GM21737 (cell line): ENCODE measurements around the gene LILRB4.
"Not testable (repeated sequence)": the region's sequence is repeated elsewhere in the genome, so short reads cannot be mapped to it uniquely, and the experiment has no call there.

Source experiments
- ATAC-seq: cut with Tn5 transposase; IDR thresholded peaks from one replicate; pipeline ENCODE4 v1.9.1; 2021; ENCODE audit warnings: mild to moderate bottlenecking, moderate library complexity; ENCODE audit not compliant: unreplicated experiment

The LILRB4 gene

DNA sequence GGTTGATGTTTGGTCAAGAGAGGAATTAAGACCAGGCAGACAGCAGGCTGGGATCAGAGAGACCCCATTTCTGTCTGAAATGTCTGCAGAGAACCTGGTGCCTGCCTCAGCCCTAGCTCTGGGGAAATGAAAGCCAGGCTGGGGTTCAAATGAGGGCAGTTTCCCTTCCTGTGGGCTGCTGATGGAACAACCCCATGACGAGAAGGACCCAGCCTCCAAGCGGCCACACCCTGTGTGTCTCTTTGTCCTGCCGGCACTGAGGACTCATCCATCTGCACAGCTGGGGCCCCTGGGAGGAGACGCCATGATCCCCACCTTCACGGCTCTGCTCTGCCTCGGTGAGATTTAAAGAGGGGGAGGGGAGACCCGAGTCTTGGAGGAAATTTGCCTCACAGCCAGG is at the start of gene LILRB4:
LILRB4 (plus strand) TSS at position 256 of the 400 bp plus-strand sequence; CDS start at position 305, 49 bp downstream.
- ATAC-seq, result no peak

DNA sequence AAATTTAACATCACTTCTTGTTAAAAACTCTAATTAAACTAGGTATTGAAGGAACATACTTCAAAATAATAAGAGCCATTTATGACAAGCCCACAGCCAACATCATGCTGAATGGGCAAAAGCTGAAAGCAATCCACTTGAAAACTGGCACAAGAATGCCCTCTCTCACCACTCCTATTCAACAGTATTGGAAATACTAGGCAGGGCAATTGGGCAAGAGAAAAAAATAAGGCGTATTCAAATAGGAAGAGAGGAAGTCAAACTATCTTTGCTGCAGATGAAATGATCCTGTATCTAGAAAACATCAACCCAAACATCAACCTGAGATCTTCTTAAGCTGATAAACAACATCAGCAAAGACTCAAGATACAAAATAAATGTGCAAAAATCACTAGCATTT is 48.1 kb upstream of the LILRB4 start:
- no peak for ATAC-seq

DNA sequence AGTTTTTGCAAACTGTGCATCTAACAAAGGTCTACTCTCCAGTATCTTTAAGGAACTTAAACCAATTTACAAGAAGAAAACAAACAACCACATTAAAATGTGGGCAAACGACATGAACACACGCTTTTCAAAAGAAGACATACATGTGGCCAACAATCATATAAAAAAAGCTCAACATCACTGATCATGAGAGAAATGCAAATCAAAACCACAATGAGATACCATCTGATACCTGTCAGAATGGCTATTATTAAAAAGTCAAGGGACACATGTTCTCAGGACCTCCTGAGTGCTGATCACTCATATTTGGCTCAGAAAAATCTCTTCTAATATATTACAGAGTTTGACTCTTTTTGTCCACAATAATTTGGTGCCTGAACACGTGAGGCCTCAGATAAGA is 46.7 kb upstream of the LILRB4 start:
- peak; percentile 29 for ATAC-seq

DNA sequence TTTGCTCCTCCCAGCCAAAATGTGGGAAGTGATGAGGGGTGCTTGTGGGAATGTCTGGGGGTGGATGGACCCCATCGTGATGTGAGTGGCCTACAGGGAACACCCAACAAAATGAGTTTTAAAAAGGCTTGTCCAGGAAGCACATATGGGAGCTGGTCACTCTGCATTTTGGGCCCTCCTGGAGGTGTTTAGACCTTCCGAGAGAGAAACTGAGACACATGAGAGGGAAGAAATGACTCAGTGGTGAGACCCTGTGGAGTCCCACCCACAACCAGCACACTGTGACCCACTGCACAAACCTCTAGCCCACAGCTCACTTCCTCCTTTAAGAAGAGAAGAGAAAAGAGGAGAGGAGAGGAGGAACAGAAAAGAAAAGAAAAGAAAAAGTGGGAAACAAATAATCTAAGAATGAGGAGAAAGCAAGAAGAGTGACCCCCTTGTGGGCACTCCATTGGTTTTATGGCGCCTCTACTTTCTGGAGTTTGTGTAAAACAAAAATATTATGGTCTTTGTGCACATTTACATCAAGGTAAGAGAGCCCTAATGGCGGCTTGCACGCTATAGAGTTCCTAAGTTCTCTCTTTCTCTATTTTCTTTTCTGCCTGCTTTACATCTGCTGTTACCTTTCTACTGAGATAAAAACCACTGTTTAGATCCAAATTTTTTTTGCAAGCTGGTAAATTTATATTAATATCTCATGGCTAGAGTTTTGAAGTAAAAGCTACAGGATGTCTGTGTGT is 45.8 kb upstream of the LILRB4 start:
- peak; percentile 71 for ATAC-seq

DNA sequence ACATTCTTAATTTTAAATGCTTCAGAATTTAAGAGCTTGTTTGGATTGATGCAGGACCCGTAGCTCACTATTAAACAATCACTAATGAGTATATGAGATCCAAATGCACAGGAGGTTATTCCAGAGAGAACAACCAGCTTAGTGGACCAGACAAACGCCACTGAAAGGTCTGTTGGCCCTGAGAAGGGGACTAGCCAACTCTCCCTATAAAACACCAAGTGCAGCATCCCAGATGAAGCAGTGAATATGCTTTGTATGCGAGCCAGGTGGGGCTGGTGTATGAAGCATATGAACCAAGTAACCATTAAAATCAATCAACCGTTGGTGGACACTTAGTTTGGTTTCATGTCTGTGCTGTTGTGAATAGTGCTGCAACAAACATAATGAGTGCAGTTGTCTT is 42.3 kb upstream of the LILRB4 start:
- no peak for ATAC-seq

DNA sequence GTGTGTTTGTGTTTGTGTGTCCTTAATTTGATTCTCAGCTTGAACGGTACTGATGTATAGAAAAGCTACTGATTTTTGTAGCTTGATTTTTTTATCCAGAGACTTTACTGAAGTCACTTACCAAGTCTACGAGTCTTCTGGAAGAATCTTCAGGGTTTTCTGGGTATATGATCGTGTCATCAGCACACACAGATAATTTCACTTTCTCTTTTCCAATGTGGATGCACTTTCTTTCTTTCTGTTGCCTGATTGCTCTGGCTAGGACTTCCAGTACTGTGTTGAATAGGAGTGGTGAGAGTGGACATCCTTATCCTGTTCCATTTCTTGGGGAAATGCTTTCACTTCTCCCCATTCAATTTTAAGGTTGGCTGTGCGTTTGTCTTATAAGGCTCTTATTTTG is 40.4 kb upstream of the LILRB4 start:
- ATAC-seq, result no peak

DNA sequence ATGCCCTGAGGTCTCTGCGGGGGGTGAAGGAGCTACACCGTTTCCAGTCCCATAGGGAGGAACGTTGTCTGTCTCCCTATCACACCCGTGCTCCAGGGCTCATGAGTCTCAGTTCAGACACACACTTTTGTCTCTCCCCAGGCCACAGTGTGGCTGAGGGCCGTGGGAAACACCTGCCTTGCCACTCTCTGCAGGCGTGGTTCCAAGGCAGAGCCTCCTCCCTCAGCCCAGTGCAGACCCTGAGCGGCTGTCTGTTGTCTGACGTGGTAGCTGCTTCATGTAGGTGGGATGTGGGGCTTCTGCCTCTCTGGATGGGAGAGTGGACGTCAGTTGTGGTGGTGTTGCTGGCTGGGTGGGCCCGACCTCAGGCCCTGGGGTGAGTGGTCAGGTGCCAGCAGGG is 38.6 kb upstream of the LILRB4 start:
- ATAC-seq, result not testable (repeated sequence)

DNA sequence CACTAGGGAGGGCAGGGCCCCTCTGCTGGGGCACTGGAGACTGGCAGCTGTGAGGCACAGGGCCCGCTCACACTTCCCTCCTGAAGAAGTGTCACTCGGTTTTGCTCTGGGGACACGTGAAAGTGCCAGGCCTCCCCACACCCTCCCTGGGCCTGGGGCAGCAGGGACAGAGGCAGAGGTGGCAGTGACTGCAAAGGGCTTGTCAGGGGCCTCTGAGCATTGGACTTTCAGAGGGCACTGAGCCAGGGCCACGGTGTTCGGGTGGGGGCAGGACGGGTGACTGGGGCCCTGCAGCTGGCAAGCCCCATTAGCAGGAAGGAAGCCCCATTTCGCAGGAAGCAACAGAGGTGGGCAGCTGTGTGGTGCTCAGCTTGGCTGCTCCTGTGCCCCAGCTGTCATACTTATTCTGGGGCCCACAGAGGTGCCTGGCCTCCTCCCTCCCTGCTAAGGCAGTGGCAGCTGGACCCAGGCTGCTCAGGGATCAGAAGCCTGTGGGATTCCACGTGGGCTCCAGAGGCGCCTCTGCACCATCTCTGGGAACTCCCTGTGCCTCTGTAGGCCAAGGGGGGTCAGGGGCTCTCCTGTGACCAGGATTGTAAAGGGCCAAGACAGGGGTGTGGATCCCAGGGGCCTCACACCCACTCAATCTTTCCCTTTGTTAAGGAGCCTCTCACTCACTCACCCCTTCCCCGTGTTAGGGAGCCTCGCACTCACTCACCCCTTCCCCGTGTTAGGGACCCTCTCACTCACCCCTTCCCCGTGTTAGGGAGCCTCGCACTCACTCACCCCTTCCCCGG is 37.7 kb upstream of the LILRB4 start:
- ATAC-seq, result not testable (repeated sequence)

DNA sequence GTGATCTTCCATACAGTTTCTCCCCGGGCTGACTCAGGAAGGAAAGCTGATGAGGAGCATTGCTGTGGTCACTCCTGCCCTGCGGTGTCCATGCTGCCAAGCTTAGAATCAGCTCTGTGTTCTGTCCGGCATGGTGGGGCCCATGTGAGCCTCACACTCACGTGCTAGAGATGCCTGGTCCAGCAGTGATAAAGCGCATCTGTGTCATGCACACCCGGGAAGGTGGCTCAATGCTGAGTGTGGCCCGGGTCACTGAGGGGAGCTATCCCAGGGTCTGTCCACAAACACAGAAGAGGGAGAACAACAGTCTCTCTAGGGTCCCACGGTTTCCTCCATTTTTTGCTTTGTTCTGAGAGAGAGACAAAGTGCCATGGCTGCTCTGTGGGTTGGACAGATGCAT is 36.0 kb upstream of the LILRB4 start:
- ATAC-seq, result no peak

DNA sequence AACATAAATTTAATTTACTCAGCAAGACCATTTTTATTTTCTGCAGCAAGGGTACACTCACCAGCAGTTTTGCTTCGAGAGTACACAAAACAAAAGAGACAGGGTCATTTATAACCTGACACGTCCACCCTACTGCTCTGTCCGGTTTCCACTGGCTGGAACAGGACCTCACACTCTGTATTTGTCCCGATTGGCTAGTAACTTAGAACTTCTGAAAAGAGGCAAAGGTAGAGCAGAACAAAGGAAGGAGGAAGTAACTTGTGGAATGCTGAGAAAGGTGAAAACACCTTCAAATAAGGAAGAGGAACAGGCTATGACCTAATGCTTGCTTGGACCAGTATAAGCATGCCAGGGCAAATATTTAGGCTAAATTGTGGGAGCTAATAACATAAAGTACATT is 34.9 kb upstream of the LILRB4 start:
- ATAC-seq, result not testable (repeated sequence)

DNA sequence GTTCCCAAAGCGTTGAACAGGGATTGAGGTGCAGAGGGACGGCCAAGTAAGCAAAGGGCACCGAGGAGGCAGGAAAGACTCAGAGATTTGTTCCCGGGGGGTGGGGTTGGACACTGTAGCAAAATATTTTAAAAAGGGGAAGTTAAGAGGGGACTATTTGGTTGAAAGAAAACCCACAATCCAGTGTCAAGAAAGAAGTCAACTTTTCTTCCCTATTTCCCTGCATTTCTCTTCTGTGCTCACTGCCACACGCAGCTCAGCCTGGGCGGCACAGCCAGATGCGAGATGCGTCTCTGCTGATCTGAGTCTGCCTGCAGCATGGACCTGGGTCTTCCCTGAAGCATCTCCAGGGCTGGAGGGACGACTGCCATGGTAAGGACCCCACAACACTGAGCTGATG is 32.5 kb upstream of the LILRB4 start, which contains the start of gene LILRB1:
LILRB1 (plus strand) TSS at position 223 of the 400 bp plus-strand sequence. CDS start 590 bp downstream, outside the sequence.
- ATAC-seq, result not testable (repeated sequence)

DNA sequence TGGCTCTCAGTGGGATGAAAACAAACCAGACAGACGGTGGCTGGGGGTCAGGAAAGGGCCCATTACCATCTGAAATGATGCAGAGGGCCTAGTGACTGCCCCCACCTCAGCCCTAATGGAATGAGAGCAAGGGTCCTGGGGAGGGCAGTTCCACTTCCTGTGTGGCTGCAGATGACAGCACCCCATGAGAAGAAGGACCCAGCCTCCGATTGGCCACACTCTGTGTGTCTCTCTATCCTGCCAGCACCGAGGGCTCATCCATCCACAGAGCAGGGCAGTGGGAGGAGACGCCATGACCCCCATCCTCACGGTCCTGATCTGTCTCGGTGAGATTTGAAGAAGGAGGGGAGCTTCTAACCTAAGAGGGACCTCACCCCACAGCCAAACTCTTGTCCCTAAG is 32.0 kb upstream of the LILRB4 start:
- no peak for ATAC-seq

DNA sequence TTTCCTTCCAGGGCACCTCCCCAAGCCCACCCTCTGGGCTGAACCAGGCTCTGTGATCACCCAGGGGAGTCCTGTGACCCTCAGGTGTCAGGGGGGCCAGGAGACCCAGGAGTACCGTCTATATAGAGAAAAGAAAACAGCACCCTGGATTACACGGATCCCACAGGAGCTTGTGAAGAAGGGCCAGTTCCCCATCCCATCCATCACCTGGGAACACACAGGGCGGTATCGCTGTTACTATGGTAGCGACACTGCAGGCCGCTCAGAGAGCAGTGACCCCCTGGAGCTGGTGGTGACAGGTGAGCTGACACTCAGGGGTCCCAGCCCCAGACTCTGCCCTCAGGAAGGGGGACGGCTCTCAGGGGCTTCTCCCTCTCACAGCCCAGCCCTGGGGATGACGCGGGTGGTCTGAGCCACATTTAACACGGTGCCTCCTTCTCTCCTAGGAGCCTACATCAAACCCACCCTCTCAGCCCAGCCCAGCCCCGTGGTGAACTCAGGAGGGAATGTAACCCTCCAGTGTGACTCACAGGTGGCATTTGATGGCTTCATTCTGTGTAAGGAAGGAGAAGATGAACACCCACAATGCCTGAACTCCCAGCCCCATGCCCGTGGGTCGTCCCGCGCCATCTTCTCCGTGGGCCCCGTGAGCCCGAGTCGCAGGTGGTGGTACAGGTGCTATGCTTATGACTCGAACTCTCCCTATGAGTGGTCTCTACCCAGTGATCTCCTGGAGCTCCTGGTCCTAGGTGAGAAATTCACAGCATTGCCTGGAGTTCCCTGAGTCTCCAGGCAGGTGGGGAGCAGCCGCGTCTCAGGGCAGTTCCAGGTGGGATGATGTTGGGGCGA is 31.1 kb upstream of the LILRB4 start:
- ATAC-seq, result not testable (repeated sequence)

DNA sequence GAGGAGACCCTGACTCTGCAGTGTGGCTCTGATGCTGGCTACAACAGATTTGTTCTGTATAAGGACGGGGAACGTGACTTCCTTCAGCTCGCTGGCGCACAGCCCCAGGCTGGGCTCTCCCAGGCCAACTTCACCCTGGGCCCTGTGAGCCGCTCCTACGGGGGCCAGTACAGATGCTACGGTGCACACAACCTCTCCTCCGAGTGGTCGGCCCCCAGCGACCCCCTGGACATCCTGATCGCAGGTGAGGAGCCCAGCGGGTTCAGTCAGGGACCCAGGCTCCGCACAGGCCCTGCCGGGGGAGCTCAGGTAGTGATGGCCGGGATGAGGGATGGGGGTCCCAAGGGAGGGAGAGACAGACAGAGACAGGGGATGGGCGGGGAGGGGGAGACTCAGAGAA is 30.3 kb upstream of the LILRB4 start:
- ATAC-seq, result not testable (repeated sequence)

DNA sequence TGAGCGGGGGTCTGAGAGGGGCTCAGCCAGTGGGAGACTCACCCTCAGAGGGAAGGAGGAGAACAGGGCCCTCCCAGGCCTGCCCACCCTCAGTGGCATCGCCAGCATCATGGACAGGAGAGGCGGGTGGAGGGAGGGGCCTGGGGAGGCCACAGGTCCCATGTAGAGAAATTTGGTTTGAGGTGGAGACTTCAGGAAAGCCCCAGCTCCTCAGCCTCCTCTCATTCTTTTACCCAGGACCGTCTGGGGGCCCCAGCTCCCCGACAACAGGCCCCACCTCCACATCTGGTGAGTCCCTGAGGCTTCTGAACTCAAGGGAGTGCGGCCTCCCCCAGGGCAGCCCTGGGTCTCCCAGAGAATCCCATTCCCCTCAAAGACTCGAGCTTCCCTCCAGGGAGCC is 29.4 kb upstream of the LILRB4 start:
- ATAC-seq, result no peak

DNA sequence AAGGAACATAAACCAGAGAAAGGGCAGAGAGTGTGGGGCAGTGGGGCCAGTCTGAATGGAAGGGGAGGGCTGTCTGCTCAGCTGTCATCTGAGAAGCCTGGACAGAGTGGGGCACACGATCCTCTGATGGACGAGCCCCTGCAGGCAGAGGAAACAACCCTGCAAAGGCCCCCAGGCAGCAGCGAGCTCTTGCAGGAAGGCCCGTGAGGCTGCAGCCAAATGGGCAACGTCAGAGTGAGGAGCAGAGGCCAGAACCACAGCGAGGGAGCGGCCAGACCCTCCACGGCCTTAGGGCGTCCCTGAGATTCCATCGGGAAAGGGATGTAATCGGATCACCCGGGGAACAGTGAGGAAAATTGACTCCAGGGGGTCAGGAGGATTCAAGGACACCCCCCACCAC is 26.7 kb upstream of the LILRB4 start:
- not testable (repeated sequence) for ATAC-seq

DNA sequence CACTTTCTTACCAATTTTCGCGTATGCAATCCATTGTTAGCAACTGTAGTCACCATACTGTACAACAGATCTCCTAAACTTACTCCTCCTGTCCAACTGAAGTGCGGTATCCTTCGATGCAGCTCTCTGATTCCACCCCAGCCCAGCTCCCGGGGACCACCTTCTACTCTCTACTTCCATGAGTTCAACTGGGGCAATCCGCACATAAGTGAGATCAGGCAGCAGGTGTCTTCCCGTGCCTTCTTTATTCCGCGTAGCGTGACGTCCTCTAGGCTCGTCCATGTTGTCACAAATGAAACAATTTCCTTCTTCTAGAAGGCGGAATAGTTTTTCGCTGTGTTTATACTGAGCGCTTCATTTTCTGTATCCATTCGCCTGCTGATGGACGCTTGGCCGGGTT is 24.1 kb upstream of the LILRB4 start:
- ATAC-seq, result no peak

DNA sequence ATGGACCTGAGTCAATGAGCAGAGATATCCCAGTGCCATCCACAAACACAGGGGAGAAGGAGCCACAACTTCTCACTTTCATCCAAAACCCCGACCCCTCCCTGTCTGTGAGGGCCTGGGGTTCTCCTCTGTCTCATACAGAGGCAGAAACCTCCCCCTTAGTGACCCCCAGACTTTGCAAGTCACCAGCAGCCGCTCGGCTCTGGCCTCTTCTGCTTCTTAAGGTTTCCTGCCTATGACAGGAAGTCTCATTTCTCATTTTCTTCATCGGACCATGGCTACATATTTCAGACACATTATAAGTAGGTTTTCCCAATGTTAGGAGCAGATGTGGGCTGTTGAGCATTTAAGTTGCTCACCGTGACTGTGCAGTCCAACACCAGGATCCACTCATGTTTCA is 19.8 kb upstream of the LILRB4 start:
- not testable (repeated sequence) for ATAC-seq

DNA sequence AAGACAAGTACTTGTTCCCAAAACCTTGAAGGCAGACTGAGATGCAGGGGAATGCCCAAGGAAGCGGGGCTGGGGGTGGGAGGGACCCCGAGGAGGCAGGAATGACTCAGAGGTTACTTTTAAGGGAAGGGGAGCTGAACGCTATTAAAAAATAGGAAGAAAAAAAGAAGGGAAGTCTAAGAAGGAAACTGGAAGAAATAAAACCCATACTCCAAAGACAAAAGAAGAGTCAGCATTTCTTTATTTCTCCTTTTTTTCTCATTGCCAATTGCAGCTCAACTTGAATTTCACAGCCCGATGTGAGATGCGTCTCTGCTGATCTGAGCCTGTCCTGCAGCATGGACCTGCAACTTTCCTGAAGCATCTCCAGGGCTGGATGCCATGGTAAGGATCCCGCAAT is 19.2 kb upstream of the LILRB4 start:
- ATAC-seq, result not testable (repeated sequence)

DNA sequence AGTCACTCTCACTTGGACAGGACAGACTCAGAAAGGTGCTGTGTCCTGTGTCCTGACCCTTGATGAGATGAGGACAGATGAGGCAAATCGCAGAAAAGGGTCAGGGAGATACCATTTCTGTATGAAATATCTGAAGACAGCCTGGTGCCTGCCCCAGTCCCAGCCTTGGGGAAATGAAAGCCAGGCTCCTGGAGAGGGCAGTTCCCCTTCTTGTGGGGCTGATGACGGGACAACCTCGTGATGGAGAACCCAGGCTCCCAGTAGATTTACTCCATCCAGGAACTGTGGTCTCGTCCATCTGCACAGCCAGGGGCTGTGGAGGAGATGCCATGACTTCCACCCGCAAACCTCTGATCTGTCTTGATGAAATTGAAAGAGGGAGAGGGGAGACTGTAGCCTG is 18.7 kb upstream of the LILRB4 start:
- ATAC-seq, result no peak

DNA sequence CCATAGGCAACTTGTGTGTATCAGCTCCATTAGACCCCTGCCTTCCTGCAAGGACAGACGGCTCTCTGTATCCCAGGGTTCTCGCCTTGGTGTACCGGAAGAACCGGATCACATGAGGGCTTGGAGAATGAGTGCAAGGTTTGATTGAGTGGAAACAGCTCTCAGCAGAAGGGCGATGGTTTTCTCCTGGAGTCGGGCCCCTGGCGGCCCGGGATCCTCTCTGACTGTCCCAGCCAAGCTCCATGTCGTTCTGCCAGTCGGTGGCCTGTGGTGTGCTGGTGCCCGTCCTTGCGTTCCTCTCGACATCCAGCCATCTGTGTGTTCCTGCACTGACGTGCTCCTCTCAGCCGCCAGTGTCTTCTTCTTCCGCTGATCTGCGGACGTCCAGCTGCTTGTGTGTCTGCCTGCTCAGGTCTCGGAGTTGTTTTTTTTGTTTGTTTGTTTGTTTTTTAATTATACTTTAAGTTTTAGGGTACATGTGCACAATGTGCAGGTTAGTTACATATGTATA is 16.4 kb upstream of the LILRB4 start:
- ATAC-seq, result no peak
